Activated CD4-positive, CD25-positive, alpha-beta regulatory T cell treated with anti-CD3 and anti-CD28 coated beads, Interleukin-2, amount 50 U/mL, for 72 hours (primary cell): ENCODE results near the gene TCF3.

Source experiments
- DNase-seq: peaks from one replicate; pipeline ENCODE4 v3.0.0; 2021

The TCF3 gene

GRCh38 chr19:1609103-1609396 lies 43.4 kb downstream of the TCF3 start:
- no peak for DNase-seq

GRCh38 chr19:1608359-1609102 lies 43.9 kb downstream of the TCF3 start:
- no peak for DNase-seq

- DNase-seq = no peak
These were observed 46.2 kb downstream of the TCF3 start for GRCh38 chr19:1606138-1606651.

GRCh38 chr19:1605236-1606137 lies 46.9 kb downstream of the TCF3 start, which contains the start of gene UQCR11:
TSS of gene UQCR11 (minus strand) at chr19:1605462. CDS start at chr19:1605409, 53 bp downstream.
- DNase-seq = peak; percentile 93

GRCh38 chr19:1602091-1602707 lies 50.2 kb downstream of the TCF3 start:
- no peak for DNase-seq

GRCh38 chr19:1601613-1602064 lies 50.8 kb downstream of the TCF3 start:
- no peak for DNase-seq

GRCh38 chr19:1599460-1599846 lies 53.0 kb downstream of the TCF3 start:
- no peak for DNase-seq

- DNase-seq = no peak
These were observed 53.5 kb downstream of the TCF3 start for GRCh38 chr19:1598777-1599459.

GRCh38 chr19:1593501-1593772 lies 59.0 kb downstream of the TCF3 start:
- DNase-seq = no peak

GRCh38 chr19:1592755-1593500 lies 59.5 kb downstream of the TCF3 start, which contains the start of gene MBD3:
TSS of gene MBD3 (minus strand) at chr19:1592865. CDS start at chr19:1592631, 234 bp downstream.
- peak; percentile 90 for DNase-seq

- DNase-seq = peak; percentile 87
These were observed 60.2 kb downstream of the TCF3 start for GRCh38 chr19:1592024-1592754.

- DNase-seq = no peak
These were observed 60.9 kb downstream of the TCF3 start for GRCh38 chr19:1591421-1592023.

GRCh38 chr19:1590641-1591397 lies 61.6 kb downstream of the TCF3 start:
- DNase-seq = no peak

GRCh38 chr19:1587872-1588271 lies 64.5 kb downstream of the TCF3 start:
- no peak for DNase-seq

- DNase-seq = no peak
These were observed 67.2 kb downstream of the TCF3 start for GRCh38 chr19:1585243-1585580.

- no peak for DNase-seq
These were observed 67.7 kb downstream of the TCF3 start for GRCh38 chr19:1584500-1585242.

- DNase-seq = no peak
These were observed 70.2 kb downstream of the TCF3 start for GRCh38 chr19:1582201-1582600.

- no peak for DNase-seq
These were observed 71.5 kb downstream of the TCF3 start for GRCh38 chr19:1580957-1581356.

- no peak for DNase-seq
These were observed 72.0 kb downstream of the TCF3 start for GRCh38 chr19:1580382-1580781.

- DNase-seq = no peak
These were observed 73.2 kb downstream of the TCF3 start for GRCh38 chr19:1579222-1579621.
